ENCODE data around the gene PRPF8.

- TF ChIP-seq CTCF (IDR thresholded peaks at IDR 0.05; ENCODE audit: low read depth, low read length): no peak
- TF ChIP-seq EZH2phosphoT487 (IDR thresholded peaks at IDR 0.05; ENCODE audit: low read depth): no peak
Observed at GRCh38 chr17:1635675-1636465, 48.8 kb downstream of the PRPF8 start.

Data from OCI-LY3 (cell line).